GM19468 (cell line): ENCODE data around the gene F13B.
"Not testable (repeated sequence)": the region's sequence is repeated elsewhere in the genome, so short reads cannot be mapped to it uniquely, and the experiment has no call there.

Source experiments
- ATAC-seq: cut with Tn5 transposase; IDR thresholded peaks from one replicate; pipeline ENCODE4 v1.9.1; 2021; ENCODE audit warnings: mild to moderate bottlenecking, moderate library complexity, moderate number of reproducible peaks; ENCODE audit not compliant: unreplicated experiment; ENCODE audit errors: extremely low read depth

F13B gene

DNA sequence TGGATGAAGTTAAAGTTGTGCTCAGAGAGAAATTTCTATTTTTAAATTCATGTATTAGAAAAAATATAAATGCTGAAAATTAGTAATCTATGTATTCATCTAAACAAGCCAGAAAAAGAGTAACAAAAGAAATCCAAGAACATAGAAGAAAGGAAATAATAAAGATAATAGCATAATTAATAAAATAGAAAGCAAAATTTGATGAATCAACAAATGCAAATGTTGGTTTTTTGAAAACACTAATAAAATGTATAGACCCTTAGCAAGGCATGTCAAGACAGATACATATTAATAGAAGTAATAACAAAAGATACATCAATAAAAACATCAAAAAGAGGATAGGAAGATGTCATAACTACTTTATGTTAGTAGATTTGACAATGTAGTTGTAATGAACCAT lies 18.0 kb downstream of the F13B start:
- ATAC-seq, result no peak

DNA sequence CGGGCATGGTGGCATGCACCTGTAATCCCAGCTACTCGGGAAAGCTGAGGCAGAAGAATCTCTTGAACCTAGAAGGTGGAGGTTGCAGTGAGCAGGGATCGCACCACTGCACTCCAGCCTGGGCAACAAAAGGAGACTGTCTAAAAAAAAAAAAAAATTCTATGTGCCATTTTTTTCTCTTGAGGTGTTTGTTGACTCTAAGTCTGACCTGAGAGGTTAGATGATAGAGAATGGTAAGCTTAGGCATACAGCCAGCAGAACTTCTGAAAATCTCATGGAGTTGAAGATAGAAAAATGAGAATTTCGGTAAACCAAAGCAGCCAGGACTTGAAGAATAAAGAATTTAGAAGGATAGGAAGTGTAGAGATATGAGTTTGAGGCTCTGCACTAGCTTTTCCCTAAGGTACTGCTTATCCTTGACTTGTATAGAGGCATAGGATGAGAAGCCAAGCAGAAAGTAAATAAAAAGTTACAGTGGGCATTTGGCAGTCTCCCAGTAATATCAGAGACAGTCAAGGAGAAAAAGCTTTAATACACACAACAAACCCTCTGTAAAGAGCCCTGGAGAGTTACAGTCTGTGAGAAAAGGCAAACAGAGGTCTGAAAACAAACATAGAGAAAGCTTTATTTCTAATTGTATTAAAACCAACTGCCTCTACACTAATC lies 24.3 kb downstream of the F13B start:
- no peak for ATAC-seq

DNA sequence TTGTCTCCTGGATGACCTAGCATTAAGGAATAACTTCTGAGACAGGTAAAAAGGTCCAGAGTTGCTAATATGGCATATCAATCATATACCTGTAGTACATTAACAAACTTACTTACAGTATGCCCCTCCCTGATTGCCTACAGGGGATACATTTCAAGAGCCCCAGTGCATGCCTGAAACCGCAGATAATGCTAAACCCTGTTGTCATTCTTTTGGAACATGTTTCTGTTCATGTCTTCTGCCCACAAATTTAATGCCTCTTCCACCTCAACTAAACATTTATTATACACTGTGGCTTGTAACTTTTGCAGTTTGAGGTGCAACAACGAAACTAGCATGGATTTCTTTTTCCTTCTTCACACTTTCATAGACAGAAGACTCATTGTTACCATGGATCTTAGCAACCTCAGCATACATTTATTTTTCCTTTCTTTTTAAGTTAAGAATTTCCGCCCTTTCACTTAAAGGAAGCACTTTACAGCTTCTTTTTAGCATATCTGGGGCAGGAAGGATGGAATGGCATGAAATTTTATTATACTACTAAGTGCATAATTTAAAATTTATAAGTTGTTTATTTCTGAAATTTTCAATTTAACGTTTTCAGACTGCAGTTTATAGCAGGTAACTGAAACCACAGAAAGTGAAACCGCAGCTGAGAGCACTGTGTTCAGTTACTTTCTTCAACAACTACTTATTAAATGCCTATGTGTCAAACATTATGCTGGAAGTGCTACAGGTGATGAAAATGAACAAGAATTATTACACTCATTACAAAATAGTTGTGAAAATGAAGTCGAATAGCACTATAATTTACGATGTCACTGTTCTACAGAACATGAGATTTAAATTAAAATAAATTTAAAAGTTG lies 25.3 kb downstream of the F13B start:
- peak; percentile 40 for ATAC-seq

- ATAC-seq, result no peak
Measured at GRCh38 chr1:197036861-197037260, 30.2 kb downstream of the F13B start.

DNA sequence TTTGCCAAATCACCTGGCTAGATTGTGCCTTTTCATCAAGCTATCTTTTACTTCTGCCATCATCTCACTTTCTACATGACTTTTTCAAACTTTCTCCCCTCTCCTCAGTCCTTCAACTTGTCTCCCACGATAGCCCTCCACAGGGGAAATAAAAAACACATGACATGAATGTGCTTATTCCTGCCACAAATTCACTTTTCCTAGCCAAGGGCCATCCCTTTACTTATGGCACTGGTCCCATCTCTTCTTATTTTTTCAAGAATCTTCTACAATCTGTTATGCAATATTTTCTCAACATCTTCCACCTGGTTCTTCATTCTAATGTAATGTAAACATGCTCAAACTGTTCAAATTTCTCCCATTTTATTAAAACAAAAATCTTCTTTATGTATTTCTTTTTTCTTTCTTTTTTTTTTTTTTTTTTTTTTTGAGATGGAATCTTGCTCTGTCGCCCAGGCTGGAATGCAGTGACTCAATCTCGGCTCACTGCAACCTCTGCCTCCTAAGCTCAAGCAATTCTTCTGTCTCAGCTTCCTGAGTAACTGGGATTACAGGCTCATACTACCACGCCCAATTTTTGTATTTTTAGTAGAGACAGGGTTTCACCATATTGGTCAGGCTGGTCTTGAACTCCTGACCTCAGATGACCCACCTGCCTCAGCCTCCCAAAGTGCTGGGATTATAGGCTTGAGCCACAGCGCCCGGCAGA lies 32.3 kb downstream of the F13B start:
- ATAC-seq, result not testable (repeated sequence)

- ATAC-seq, result no peak
Measured at GRCh38 chr1:197029749-197030148, 37.3 kb downstream of the F13B start.

- ATAC-seq, result no peak
Measured at GRCh38 chr1:197027359-197027758, 39.7 kb downstream of the F13B start.

- ATAC-seq, result no peak
Measured at GRCh38 chr1:197024460-197024859, 42.6 kb downstream of the F13B start.

DNA sequence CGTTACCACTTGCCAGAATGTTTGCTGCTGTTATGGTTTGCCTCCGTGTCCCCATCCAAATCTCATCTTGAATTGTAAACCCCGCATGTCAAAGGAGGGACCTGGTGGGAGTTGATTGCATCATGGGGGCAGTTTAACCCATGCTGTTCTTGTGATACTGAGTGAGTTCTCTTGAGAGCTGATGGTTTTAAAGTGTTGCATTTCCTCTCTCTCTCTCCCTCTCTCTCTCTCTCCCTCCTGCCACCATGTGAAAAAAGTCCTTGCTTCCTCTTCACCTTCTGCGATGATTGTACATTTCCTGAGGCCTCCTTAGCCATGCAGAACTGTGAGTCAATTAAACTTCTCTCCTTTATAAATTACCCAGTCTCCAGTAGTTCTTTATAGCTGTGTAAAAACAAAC lies 45.3 kb downstream of the F13B start:
- no peak for ATAC-seq

DNA sequence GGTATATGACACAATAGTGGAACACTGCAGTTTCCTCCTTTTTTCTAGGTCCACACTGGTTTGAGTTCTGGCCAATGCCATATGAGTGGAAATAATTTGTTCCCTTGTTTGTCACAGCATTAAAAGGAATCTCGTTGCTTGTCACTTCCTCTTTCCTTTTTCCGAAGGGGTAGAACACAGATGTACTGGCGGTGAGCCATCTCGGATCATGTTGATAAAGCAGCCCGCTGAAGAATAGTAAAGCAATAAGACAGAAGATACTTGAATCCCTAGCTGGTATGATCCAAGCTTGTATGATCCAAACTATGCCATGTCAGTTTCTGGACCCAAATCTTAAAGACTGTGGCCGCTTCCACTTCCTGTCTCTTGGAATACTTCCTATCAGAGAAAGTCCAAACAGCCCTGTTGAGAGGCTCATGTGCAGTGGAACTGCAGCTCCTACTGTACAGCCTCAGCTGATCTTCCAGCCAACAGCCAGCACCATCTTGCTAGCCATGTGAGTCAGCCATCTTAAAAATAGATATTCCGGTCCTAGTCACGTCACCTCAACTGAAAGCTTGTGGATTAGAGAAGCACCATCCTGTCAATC lies 49.4 kb downstream of the F13B start:
- ATAC-seq, result no peak

DNA sequence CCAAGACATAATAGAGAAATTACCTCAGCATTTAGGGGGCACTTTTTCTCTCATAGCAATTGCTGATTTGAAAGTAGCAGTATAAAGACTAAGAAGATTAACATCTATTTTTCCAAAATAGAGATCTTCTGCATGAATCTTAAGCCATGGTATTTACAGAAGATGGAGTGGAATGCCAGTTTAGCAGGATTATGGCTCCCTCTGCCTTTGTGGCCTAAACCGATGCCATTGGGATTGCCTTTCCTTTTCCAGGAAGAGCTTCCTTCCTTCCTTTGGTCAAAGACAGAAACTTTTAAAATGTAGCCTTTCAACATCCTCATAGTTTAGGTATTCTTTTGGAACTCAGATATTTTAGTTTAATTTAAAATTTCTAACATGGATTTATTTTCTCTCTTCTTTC lies 50.3 kb downstream of the F13B start:
- ATAC-seq, result no peak

DNA sequence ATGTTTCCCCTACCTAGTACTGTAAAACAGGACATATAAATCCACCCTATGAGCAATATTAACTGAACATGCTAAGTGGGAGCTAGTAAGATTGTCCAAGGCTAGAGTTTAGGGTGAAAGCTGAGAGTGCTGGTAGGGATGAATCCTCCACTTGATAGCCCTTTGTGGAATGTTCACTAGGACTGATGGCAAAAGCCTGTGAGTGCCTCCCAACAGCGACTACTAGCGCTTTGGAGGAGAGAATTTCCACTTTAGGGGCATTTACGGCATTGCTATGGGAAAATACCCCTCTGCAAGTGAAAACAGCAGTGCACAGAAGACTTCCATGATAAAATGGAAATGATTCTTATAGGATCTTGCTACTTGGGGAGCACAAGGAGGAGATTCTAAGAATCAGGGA lies 53.8 kb downstream of the F13B start:
- no peak for ATAC-seq

GRCh38 chr1:197011614-197012013 lies 55.4 kb downstream of the F13B start:
- no peak for ATAC-seq

DNA sequence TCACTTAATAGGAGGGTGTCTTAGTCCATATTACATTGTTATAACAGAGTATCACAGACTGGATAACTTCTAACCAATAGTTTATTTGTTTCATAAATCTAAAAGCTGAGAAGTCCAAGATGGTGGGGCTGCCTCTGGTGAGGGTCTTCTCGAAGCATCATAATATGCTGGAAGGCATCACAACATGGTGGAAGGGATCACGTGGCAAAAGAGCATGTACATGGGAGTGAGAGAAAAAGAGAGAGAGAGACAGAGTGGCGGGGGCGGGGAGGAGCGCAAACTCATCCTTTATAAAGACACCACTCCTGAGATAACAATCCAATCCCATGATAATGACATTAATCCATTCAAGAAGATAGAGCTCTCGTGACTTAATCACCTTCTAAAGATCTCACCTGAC lies 58.2 kb downstream of the F13B start:
- no peak for ATAC-seq

GRCh38 chr1:197003132-197003531 lies 63.9 kb downstream of the F13B start:
- no peak for ATAC-seq

GRCh38 chr1:197001828-197002227 lies 65.2 kb downstream of the F13B start:
- ATAC-seq, result no peak

DNA sequence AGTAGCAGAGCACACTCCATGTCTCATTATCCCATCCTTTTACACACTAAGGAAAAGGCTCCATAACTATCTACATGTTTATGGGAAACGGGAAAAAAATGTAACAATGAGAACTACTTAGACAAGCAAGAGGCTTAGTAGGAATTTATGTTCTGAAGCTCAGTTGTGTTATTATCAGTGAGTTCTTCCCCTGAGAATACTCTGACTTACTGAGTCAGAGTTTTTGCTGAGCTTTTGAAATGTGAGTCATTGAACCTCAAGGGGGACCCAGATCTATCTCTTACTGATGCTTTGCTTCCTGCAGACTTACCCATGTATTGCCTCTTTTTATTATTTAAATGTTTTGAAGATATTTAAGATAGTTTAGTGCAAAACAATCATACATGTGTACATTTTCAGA lies 69.6 kb downstream of the F13B start:
- ATAC-seq, result no peak

DNA sequence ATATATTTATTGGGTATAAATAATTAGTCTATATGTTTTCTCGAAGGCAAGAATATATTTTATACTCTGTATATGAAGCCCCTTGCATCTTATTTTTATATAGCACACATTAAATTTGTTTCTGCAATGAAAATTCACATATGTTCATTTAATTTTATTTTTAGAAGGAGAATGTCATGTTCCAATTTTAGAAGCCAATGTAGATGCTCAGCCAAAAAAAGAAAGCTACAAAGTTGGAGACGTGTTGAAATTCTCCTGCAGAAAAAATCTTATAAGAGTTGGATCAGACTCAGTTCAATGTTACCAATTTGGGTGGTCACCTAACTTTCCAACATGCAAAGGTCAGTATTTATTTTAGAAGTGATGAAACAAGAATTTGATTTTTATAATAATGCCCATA lies 73.1 kb downstream of the F13B start:
- no peak for ATAC-seq

GRCh38 chr1:196991919-196992651 lies 75.0 kb downstream of the F13B start:
- not testable (repeated sequence) for ATAC-seq
